Measurements from ENCODE around the gene GRID2IP. TPM values are rescaled to one million over a fixed set of nuclear protein-coding genes. Genes with fewer than 3 reads are reported as not detected.

Gene GRID2IP
- total RNA-seq, 2 experiments from 2014 or later: 0.18 to 0.23 TPM

DNA sequence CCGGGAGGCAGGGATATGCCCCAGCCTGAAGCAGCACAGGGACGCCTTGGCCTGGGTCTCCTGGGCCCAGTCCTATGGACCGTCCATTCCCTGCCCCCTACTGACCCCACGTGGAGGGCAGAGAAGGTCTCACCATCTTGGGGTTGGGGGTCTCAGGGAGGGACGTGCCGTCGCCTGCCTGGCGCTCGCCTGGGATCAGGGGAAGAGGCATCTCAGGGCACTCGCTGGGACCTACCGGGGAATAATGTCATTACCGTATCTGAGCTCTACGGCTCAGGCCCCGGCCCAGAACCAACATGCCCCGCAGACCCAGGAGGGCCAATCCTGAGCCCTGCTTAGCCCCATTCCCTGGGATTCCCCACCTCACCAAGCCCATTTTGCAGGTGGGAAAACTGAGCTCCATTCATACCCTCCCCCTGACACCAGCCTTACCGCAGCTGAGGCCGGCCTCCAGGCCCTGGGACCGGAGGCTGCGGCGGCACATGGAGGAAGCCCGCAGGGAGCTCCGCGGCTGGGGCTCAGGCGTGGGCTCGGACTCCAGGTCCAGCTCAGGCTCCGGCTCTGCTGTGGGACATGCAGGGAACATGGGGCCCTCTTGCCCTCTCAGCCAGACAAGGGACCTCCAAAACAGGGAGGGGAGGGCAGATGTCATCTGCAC lies 40.7 kb downstream of the GRID2IP start:
- ATAC-seq (no peak), DNase-seq (no peak)
- Mint-ChIP-seq H3K36me3 (ENCODE audit: low read depth) (no peaks in the 10 kb centered on the region), H3K27me3 (no peaks in the 10 kb centered on the region), H3K4me3 (no peak overlapping the region), H3K4me1 (ENCODE audit: low read depth) (no peaks in the 10 kb centered on the region), H3K27ac (no peak overlapping the region), H3K9me3 (no peaks in the 10 kb centered on the region)
- TF ChIP-seq, protein P1, sequence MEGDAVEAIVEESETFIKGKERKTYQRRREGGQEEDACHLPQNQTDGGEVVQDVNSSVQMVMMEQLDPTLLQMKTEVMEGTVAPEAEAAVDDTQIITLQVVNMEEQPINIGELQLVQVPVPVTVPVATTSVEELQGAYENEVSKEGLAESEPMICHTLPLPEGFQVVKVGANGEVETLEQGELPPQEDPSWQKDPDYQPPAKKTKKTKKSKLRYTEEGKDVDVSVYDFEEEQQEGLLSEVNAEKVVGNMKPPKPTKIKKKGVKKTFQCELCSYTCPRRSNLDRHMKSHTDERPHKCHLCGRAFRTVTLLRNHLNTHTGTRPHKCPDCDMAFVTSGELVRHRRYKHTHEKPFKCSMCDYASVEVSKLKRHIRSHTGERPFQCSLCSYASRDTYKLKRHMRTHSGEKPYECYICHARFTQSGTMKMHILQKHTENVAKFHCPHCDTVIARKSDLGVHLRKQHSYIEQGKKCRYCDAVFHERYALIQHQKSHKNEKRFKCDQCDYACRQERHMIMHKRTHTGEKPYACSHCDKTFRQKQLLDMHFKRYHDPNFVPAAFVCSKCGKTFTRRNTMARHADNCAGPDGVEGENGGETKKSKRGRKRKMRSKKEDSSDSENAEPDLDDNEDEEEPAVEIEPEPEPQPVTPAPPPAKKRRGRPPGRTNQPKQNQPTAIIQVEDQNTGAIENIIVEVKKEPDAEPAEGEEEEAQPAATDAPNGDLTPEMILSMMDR (IDR thresholded peaks at IDR 0.05): no peak
- intact Hi-C loops (cut with micrococcal nuclease): no loop called here
- CTCF ChIA-PET: interaction anchor here (2.3 kb wide), 1 partner anchor 49 kb away, joined by 7 read pairs; no protein-coding TSS in a partner anchor
- POLR2A ChIA-PET: interaction anchor here (1.0 kb wide), 1 partner anchor 10 kb away, joined by 3 read pairs; no protein-coding TSS in a partner anchor

DNA sequence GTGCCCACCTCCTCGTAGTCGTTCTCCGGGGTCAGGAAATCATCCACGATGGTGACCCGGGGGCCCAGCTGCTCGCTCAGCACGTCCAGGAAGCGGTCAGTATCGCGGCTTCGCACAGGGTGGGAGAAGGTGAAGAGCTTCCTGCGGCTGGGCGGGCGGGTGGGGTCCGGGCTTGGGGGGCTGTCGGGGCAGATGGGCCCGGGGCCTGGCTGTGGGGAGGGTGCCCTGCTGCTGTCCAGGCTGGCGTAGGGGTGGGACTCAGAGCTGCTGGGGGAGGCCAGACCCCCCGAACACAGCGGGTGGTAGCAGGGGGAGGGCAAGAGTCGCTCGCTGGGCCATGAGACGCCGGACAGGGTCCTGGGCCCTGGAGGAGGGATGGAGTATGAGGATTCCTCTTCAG lies 42.3 kb downstream of the GRID2IP start:
- TF ChIP-seq, protein P1 (IDR thresholded peaks at IDR 0.05): no peak
- DNase-seq (no peak), ATAC-seq (no peak)
- ChIA-PET CTCF (no interaction called here), POLR2A (no interaction called here)
- Mint-ChIP-seq H3K9me3 (no peaks in the 10 kb centered on the region), H3K27me3 (no peaks in the 10 kb centered on the region), H3K4me1 (ENCODE audit: low read depth) (peaks cover 3% of the 10 kb centered on the region), H3K4me3 (no peak overlapping the region), H3K36me3 (ENCODE audit: low read depth) (no peaks in the 10 kb centered on the region), H3K27ac (no peak overlapping the region)
- intact Hi-C loops (cut with micrococcal nuclease): no loop called here

DNA sequence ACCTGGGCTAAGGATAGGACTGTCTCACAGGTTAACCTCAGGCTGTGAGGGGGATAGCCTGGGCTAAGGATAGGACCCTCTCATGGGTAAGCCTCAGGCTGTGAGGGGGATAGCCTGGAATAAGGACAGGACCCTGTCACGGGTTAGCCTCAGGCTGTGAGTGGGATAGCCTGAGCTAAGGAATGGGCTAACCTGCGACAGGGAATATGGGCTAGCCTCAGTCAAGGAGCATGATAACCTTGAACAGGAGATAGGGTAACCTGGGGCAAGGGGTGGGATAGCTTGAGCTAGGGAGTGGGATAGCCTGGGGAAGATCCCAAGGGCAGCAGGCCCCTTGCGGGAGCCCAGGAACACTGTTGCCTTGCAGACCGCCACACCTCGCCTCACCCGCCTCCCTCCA lies 42.7 kb downstream of the GRID2IP start:
- CTCF ChIA-PET: no interaction called here
- no peak overlapping the region for H3K27ac Mint-ChIP-seq
- DNase-seq (no peak), ATAC-seq (no peak)
- POLR2A ChIA-PET: no interaction called here
- H3K9me3 Mint-ChIP-seq: no peaks in the 10 kb centered on the region
- peaks cover 3% of the 10 kb centered on the region for H3K4me1 Mint-ChIP-seq (ENCODE audit: low read depth)
- H3K27me3 Mint-ChIP-seq: no peaks in the 10 kb centered on the region
- intact Hi-C loops (cut with micrococcal nuclease): no loop called here
- no peaks in the 10 kb centered on the region for H3K36me3 Mint-ChIP-seq (ENCODE audit: low read depth)
- TF ChIP-seq, protein P1 (IDR thresholded peaks at IDR 0.05): no peak
- no peak overlapping the region for H3K4me3 Mint-ChIP-seq

DNA sequence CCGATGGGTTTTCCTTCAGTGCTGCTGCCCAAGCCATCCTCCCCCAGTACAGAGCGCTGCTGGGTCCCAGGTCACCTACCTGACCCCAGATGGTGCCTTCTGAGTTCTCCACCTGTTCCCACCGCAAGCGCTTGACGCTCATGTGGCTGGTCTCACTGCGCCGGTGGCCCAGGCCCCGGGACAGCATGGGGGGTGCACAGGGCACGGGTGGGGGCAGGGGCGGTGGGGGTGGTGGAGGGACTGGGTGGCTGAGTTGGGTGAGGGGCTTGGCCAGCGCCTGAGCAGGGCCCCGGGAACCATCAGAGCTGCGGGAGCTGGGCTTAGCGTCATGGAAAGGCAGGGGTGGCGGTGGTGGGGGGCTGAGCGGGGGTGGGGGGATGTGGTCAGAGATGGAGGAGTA lies 43.4 kb downstream of the GRID2IP start:
- intact Hi-C loops (cut with micrococcal nuclease): no loop called here
- ChIA-PET CTCF (interaction anchor here (1.3 kb wide), 1 partner anchor 8 kb away, joined by 6 read pairs; no protein-coding TSS in a partner anchor), POLR2A (no interaction called here)
- no peaks in the 10 kb centered on the region for H3K36me3 Mint-ChIP-seq (ENCODE audit: low read depth)
- H3K9me3 Mint-ChIP-seq: no peaks in the 10 kb centered on the region
- TF ChIP-seq, protein P1 (IDR thresholded peaks at IDR 0.05): no peak
- DNase-seq (no peak), ATAC-seq (no peak)
- peaks cover 3% of the 10 kb centered on the region for H3K4me1 Mint-ChIP-seq (ENCODE audit: low read depth)
- H3K27me3 Mint-ChIP-seq: no peaks in the 10 kb centered on the region
- H3K4me3 Mint-ChIP-seq: no peak overlapping the region
- H3K27ac Mint-ChIP-seq: no peak overlapping the region

DNA sequence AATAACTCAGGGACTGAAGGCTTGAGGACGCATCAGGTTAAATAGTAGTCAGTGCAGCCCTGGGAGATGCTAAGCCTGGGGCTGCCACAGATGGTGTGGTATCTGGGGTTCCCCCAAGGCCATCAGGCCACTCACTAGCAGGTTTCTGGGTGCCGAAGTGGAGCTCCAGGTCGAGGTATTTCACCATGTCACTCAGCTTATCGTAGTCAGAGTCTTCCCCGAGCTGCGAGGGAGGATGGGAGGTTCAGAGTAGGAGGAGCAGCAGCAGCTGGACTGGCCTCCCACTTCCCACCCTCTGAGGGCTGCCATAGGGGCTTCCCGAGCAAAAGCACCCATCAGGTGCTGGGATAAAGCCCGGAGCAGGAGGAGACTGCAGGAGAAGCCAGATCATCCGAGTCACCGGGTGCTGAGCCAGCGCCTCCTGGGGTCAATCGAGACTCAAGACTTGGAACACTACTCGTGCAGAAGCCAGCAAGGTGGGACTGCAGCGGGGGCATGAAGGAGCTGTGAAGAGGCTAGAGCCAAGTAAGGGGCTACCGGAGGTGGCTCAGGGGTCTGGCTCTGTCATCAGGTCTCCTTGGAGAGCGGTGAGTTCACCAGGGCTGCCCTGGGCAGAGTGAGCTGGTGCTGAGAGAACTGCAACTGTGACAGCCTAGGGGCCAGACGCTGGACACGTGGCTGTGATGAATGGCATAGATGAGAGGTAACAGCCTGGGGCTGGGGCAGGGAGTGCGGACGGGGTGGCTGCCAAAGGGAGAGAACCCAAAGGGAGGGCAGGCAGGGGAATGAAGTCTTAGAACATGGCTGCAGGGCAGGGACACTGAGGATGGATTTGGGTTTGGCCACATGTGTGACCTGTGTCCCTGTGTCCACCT lies 45.3 kb downstream of the GRID2IP start:
- Mint-ChIP-seq H3K4me1 (ENCODE audit: low read depth) (peaks cover 3% of the 10 kb centered on the region), H3K27me3 (no peaks in the 10 kb centered on the region), H3K4me3 (no peak overlapping the region), H3K9me3 (no peaks in the 10 kb centered on the region), H3K36me3 (ENCODE audit: low read depth) (no peaks in the 10 kb centered on the region), H3K27ac (no peak overlapping the region)
- CTCF ChIA-PET: interaction anchor here (0.6 to 1.5 kb wide), 2 partner anchors 10 to 46 kb away, joined by 3 to 8 read pairs; no protein-coding TSS in a partner anchor
- POLR2A ChIA-PET: interaction anchor here (0.7 kb wide), 1 partner anchor 10 kb away, joined by 6 read pairs; no protein-coding TSS in a partner anchor
- no peak for DNase-seq
- no peak for ATAC-seq
- intact Hi-C loops (cut with micrococcal nuclease): no loop called here
- TF ChIP-seq, protein P1 (IDR thresholded peaks at IDR 0.05): no peak
